Spinal cord (tissue), 10 donors: ENCODE results near the gene KANSL1. TPM values are rescaled to one million over a fixed set of nuclear protein-coding genes. Genes with fewer than 3 reads are reported as not detected.
A peak's percentile ranks its signal among the peaks of the same experiment; 100 is the strongest.
"Not testable (repeated sequence)": the region's sequence is repeated elsewhere in the genome, so short reads cannot be mapped to it uniquely, and the experiment has no call there.

ENCODE experiments used
- DNase-seq, 6 donors: peaks; one replicate each; pipeline versions ENCODE4 v3.0.0 to v3.0.0-alpha.2; 2013 to 2015; ENCODE audit warnings: low spot score in 6 of 6, low read depth in 4 of 6
- H3K27ac ChIP-seq: one replicate; pipeline ENCODE4 v1.5.1; 2013; ENCODE audit warnings: low read depth, low read length, control low read depth
- H3K27me3 ChIP-seq: one replicate; pipeline ENCODE4 v1.6.1; 2013; ENCODE audit warnings: low read length; ENCODE audit not compliant: control insufficient read depth, insufficient read depth
- H3K36me3 ChIP-seq: one replicate; pipeline ENCODE4 v1.6.1; 2013; ENCODE audit warnings: low read length; ENCODE audit not compliant: control insufficient read depth, insufficient read depth
- H3K4me1 ChIP-seq: one replicate; pipeline ENCODE4 v1.6.1; 2013; ENCODE audit warnings: low read length; ENCODE audit not compliant: control insufficient read depth, insufficient read depth
- H3K4me3 ChIP-seq: one replicate; pipeline ENCODE4 v1.5.1; 2013; ENCODE audit warnings: low read depth, low read length, control low read depth
- H3K9me3 ChIP-seq: one replicate; pipeline ENCODE4 v1.6.1; 2013; ENCODE audit warnings: low read length; ENCODE audit not compliant: control insufficient read depth, insufficient read depth
- WGBS: methylation state at CpG from one replicate; pipeline ENCODE4 v1.1.5; 2013; ENCODE audit warnings: missing lambda C conversion rate; ENCODE audit not compliant: insufficient coverage; 5-methylcytosine and 5-hydroxymethylcytosine counted together
- polyA plus RNA-seq, 2 donors: library from polyadenylated mRNA; unstranded; fragments of 120-200 nt; gene quantifications; one replicate each; pipeline ENCODE4 v1.2.1, GENCODE V29; 2013; ENCODE audit not compliant: insufficient read length in 2 of 2
- total RNA-seq, 2 donors: library from RNA; depleted of rRNA in 1 of 2; stranded (reverse); fragments of 120-200 nt in 1 of 2; fragments of >200 nt in 1 of 2; gene quantifications; one replicate each; pipeline versions ENCODE4 v1.2.3 to v1.2.4, GENCODE V29; 2013 to 2014
- donor health status: healthy.

The KANSL1 gene
- total and polyA plus RNA-seq, 4 donors = 49.4 to 117 (median 89.9) TPM

- peak in 1 of 6 donors; percentile 12 for DNase-seq
- no peak overlapping the region for H3K4me3 ChIP-seq
- no peaks in the 10 kb centered on the region for H3K9me3 ChIP-seq
- no CpG with 5 or more reads among the region's 1 CpG for WGBS
- H3K27me3 ChIP-seq = no peaks in the 10 kb centered on the region
- peaks cover 4% of the 10 kb centered on the region for H3K4me1 ChIP-seq
- H3K36me3 ChIP-seq = no peaks in the 10 kb centered on the region
- H3K27ac ChIP-seq = no peak overlapping the region
These were observed 83.0 kb downstream of the KANSL1 start for GRCh38 chr17:46110219-46110618.

- Histone ChIP-seq H3K27ac (no peak overlapping the region), H3K4me1 (peaks cover 4% of the 10 kb centered on the region)
These were observed 83.5 kb downstream of the KANSL1 start for GRCh38 chr17:46109603-46110189.

GRCh38 chr17:46108550-46109110 is 84.6 kb downstream of the KANSL1 start:
- no peaks in the 10 kb centered on the region for H3K9me3 ChIP-seq

More at GRCh38 chr17:46109603-46110189, 83.5 kb downstream of the KANSL1 start:
- H3K27me3 ChIP-seq = no peaks in the 10 kb centered on the region
- no CpG with 5 or more reads among the region's 2 CpGs for WGBS
- H3K9me3 ChIP-seq = no peaks in the 10 kb centered on the region
- H3K36me3 ChIP-seq = no peaks in the 10 kb centered on the region
- no peak for DNase-seq
- no peak overlapping the region for H3K4me3 ChIP-seq

GRCh38 chr17:46108120-46108519 is 85.1 kb downstream of the KANSL1 start:
- DNase-seq = no peak
- H3K4me1 ChIP-seq = peaks cover 4% of the 10 kb centered on the region
- 55% methylated on average over 1 of the region's 2 CpGs for WGBS
- H3K9me3 ChIP-seq = no peaks in the 10 kb centered on the region
- H3K27me3 ChIP-seq = no peaks in the 10 kb centered on the region
- H3K4me3 ChIP-seq = no peak overlapping the region
- H3K27ac ChIP-seq = no peak overlapping the region
- H3K36me3 ChIP-seq = no peaks in the 10 kb centered on the region

More at GRCh38 chr17:46108550-46109110, 84.6 kb downstream of the KANSL1 start:
- no peak overlapping the region for H3K27ac ChIP-seq
- no peak overlapping the region for H3K4me3 ChIP-seq
- H3K27me3 ChIP-seq = no peaks in the 10 kb centered on the region
- peaks cover 4% of the 10 kb centered on the region for H3K4me1 ChIP-seq
- H3K36me3 ChIP-seq = no peaks in the 10 kb centered on the region
- 100% methylated on average over 1 of the region's 4 CpGs for WGBS
- DNase-seq = no peak

- no peak overlapping the region for H3K4me3 ChIP-seq
- no peaks in the 10 kb centered on the region for H3K36me3 ChIP-seq
- DNase-seq = no peak
- peaks cover 4% of the 10 kb centered on the region for H3K4me1 ChIP-seq
- WGBS = 68% methylated on average over 3 of the region's 4 CpGs
- H3K27ac ChIP-seq = no peak overlapping the region
- H3K27me3 ChIP-seq = no peaks in the 10 kb centered on the region
- H3K9me3 ChIP-seq = no peaks in the 10 kb centered on the region
These were observed 86.1 kb downstream of the KANSL1 start for GRCh38 chr17:46106966-46107644.

GRCh38 chr17:46102806-46103205 is 90.4 kb downstream of the KANSL1 start:
- 43% methylated on average over 1 of the region's 3 CpGs for WGBS
- H3K4me1 ChIP-seq, H3K36me3 ChIP-seq, H3K27ac ChIP-seq, H3K27me3 ChIP-seq, H3K4me3 ChIP-seq, H3K9me3 ChIP-seq, DNase-seq: not testable (repeated sequence)

GRCh38 chr17:46101785-46102617 is 91.2 kb downstream of the KANSL1 start:
- H3K27me3 ChIP-seq, H3K4me3 ChIP-seq, H3K27ac ChIP-seq, H3K36me3 ChIP-seq, H3K4me1 ChIP-seq, DNase-seq, H3K9me3 ChIP-seq: not testable (repeated sequence)
- 88% methylated on average over 1 of the region's 9 CpGs for WGBS

- Histone ChIP-seq H3K4me3 (no peak overlapping the region), H3K27ac (no peak overlapping the region), H3K36me3 (no peaks in the 10 kb centered on the region), H3K27me3 (no peaks in the 10 kb centered on the region), H3K9me3 (no peaks in the 10 kb centered on the region), H3K4me1 (no peaks in the 10 kb centered on the region)
- WGBS = 25% methylated on average over 2 of the region's 2 CpGs
- no peak for DNase-seq
These were observed 92.6 kb downstream of the KANSL1 start for GRCh38 chr17:46100590-46100989.

- Histone ChIP-seq H3K27me3 (no peaks in the 10 kb centered on the region), H3K4me3 (no peak overlapping the region), H3K27ac (no peak overlapping the region), H3K4me1 (no peaks in the 10 kb centered on the region), H3K36me3 (no peaks in the 10 kb centered on the region), H3K9me3 (no peaks in the 10 kb centered on the region)
- no CpG with 5 or more reads among the region's 1 CpG for WGBS
- no peak for DNase-seq
These were observed 93.4 kb downstream of the KANSL1 start for GRCh38 chr17:46099865-46100264.
